K562 treated with DMSO at 1 percent for 48 hours (cell line): ENCODE results near the gene CNTNAP5. TPM values are rescaled to one million over a fixed set of nuclear protein-coding genes. Genes with fewer than 3 reads are reported as not detected.

Experiments used
- total RNA-seq: library from RNA; unstranded; fragments of 300-600 nt; gene quantifications from 2 replicates; pipeline ENCODE4 v1.2.3, GENCODE V29; 2022; ENCODE audit warnings: low replicate concordance; ENCODE audit errors: extremely low read depth

Gene CNTNAP5
- not detected in 2 replicates for total RNA-seq

GRCh38 chr2:124025171-124025580, at the start of gene CNTNAP5:
TSS of gene CNTNAP5 (plus strand) at chr2:124025287. CDS start at chr2:124025651, 364 bp downstream.

